Tibial artery (tissue), 4 donors: ENCODE measurements around the gene EPHB1.

Source experiments
- DNase-seq, 2 donors: peaks; one replicate each; pipeline ENCODE4 v3.0.0-alpha.2; 2019
- H3K27ac ChIP-seq, 2 donors: fragments of 200-600 bp; sonication (generic) in 1 of 2; 1 replicate in 1 of 2; 2 replicates in 1 of 2; pipeline ENCODE4 v1.5.1; 2018 to 2019; ENCODE audit warnings: mild to moderate bottlenecking in 1 of 2
- H3K27me3 ChIP-seq, 2 donors: fragments of 200-600 bp; sonication (generic) in 1 of 2; one replicate each; pipeline versions ENCODE4 v1.5.1 to v1.6.0; 2016 to 2019
- H3K36me3 ChIP-seq, 3 donors: fragments of 200-600 bp; sonication (generic) in 2 of 3; one replicate each; pipeline ENCODE4 v1.5.1; 2016 to 2019; ENCODE audit warnings: mild to moderate bottlenecking in 2 of 3
- H3K4me1 ChIP-seq, 4 donors: fragments of 200-600 bp; sonication (generic) in 2 of 4; 1 replicate in 3 of 4; 2 replicates in 1 of 4; pipeline ENCODE4 v1.5.1; 2016 to 2019
- H3K4me3 ChIP-seq, 2 donors: fragments of 200-600 bp; sonication (generic) in 1 of 2; 1 replicate in 1 of 2; 2 replicates in 1 of 2; pipeline ENCODE4 v1.5.1; 2018 to 2019; ENCODE audit warnings: mild to moderate bottlenecking in 2 of 2
- H3K9me3 ChIP-seq, 3 donors: fragments of 200-600 bp; sonication (generic) in 1 of 3; one replicate each; pipeline ENCODE4 v1.5.1; 2016 to 2019
- intact Hi-C: fragments of 100-400 bp; cut with DNase I; formaldehyde crosslinking; loops from one replicate; pipeline ENCODE4 v1.15.0; 2023; ENCODE audit warnings: low total_unique reads
- TF ChIP-seq, protein P1 (sequence below), 2 experiments: fragments of 200-600 bp in 1 of 2; fragments of 450-650 bp in 1 of 2; IDR thresholded peaks; one replicate each; pipeline ENCODE4 v1.5.1; 2017 to 2019; ENCODE audit warnings: antibody characterized with exemption in 2 of 2, mild to moderate bottlenecking in 1 of 2, moderate library complexity in 1 of 2

The EPHB1 gene

DNA sequence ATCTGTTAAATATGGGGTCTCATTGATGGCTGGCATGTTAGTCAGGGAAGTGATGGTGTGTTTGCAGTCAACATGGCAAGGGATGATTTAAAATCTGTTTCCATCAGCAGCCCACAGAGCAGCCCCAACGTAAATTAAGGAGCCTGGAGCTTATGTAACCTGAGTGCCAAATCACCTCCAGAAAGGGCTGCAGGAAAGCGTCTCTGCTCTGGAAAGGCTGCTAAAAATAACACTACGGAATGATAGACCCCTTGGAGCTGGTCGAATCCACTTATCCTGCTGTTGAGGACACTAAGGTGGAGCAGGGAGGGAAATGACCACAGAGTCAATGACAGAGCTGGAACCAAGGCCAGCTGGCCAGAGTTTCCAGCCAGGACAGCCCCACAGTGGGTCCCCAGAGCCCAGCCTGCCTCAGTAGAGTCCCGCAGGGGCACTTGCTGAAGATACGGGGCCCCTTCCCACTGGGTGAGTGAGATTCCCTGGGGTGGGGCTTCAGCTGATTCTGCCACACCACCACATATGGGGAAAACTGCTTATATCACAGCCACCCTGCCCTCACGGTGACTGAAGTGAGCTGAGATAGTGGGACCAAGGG is 63.5 kb downstream of the EPHB1 start:
- Histone ChIP-seq H3K9me3 (no peaks in the 10 kb centered on the region), H3K4me3 (no peak overlapping the region), H3K4me1 (no peaks in the 10 kb centered on the region), H3K27ac (no peak overlapping the region), H3K36me3 (no peaks in the 10 kb centered on the region), H3K27me3 (no peaks in the 10 kb centered on the region)
- intact Hi-C loops: no loop called here
- TF ChIP-seq, protein P1, sequence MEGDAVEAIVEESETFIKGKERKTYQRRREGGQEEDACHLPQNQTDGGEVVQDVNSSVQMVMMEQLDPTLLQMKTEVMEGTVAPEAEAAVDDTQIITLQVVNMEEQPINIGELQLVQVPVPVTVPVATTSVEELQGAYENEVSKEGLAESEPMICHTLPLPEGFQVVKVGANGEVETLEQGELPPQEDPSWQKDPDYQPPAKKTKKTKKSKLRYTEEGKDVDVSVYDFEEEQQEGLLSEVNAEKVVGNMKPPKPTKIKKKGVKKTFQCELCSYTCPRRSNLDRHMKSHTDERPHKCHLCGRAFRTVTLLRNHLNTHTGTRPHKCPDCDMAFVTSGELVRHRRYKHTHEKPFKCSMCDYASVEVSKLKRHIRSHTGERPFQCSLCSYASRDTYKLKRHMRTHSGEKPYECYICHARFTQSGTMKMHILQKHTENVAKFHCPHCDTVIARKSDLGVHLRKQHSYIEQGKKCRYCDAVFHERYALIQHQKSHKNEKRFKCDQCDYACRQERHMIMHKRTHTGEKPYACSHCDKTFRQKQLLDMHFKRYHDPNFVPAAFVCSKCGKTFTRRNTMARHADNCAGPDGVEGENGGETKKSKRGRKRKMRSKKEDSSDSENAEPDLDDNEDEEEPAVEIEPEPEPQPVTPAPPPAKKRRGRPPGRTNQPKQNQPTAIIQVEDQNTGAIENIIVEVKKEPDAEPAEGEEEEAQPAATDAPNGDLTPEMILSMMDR (IDR thresholded peaks at IDR 0.05): no peak
- no peak for DNase-seq

DNA sequence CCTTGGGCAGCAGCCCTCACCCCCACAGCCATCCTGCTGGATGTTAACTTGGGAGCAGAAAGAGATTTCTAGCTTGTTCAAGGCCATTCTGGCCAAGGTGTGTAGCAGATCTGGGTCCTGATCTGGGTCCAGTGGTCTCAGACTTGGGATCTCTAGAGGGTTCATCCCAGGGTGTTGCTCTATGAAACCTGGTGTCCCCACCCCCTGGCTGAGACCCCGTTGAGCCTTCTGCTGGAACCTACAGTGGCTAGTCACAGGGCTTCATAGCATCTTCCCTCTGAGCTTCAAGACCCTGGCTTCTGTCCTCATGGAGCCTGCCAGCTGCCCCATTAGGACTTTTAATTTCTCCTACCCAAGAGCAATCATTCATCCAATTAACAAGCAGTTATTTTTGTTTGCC is 64.3 kb downstream of the EPHB1 start:
- H3K4me3 ChIP-seq: no peak overlapping the region
- DNase-seq: no peak
- no peaks in the 10 kb centered on the region for H3K27me3 ChIP-seq
- H3K36me3 ChIP-seq: no peaks in the 10 kb centered on the region
- TF ChIP-seq, protein P1 (IDR thresholded peaks at IDR 0.05): no peak
- H3K9me3 ChIP-seq: no peaks in the 10 kb centered on the region
- intact Hi-C loops: no loop called here
- H3K4me1 ChIP-seq: no peaks in the 10 kb centered on the region
- H3K27ac ChIP-seq: no peak overlapping the region

DNA sequence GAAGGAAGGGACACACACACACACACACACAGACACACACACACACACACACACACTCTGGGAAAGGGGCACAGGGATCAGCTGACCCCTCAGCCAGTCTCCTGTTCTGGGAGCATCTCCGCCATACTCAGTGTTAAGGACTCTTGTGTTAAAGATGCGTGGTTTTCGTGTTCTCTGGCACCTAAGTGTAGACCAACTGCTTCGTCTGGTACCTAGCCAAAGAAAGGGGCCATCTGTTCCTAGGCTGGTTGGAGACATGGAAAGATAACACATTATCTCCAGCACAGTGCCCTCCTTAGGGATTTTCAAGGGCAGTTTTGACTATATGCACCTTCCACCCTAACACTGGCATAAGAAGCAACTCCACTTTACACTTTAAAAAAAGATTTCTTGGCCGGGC is 65.1 kb downstream of the EPHB1 start:
- no peak for DNase-seq
- Histone ChIP-seq H3K36me3 (no peaks in the 10 kb centered on the region), H3K27me3 (no peaks in the 10 kb centered on the region), H3K4me3 (no peak overlapping the region), H3K27ac (no peak overlapping the region), H3K9me3 (no peaks in the 10 kb centered on the region), H3K4me1 (no peaks in the 10 kb centered on the region)
- intact Hi-C loops: no loop called here
- TF ChIP-seq, protein P1 (IDR thresholded peaks at IDR 0.05): no peak

DNA sequence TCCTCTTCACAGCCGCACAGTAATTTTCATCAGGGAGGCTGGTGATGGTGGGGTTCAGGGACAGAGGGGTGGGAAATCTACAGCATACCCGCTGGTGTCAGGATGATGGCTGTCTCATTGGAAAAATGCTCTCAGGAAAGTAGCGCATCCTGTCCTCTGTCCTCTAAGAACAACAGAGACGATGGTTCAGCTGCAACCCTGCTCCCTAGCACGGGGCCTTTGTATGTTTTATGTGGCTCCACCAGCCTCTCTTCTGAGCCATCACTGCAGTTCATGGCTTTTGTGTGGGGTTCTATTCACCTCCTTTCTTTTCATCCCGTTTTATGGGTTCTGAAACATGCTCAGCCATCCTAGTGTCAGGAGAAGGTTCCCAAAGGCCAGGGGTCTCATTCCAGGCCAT is 68.9 kb downstream of the EPHB1 start:
- intact Hi-C loops: no loop called here

DNA sequence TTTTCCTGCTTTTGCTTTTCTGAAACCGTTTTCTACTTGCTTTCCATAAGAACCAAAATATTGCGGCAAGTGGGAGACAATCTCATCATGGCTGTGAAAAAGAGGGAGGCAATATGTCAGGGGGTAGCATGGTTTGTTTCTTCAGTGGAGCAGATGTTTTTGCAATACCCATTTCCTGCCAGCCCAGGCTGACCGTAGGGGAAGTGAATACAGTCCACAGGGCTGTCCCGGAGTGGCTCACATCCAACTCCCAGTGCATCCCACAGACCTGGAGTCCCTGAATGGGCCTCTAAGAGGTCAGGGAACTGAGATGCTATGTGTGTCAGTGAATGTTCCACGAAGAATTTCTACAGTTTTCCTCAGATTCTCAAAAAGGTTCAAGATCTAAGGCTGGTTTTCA is 69.6 kb downstream of the EPHB1 start:
- intact Hi-C loops: no loop called here
- Histone ChIP-seq H3K4me1 (no peaks in the 10 kb centered on the region), H3K9me3 (no peaks in the 10 kb centered on the region), H3K27me3 (no peaks in the 10 kb centered on the region), H3K36me3 (no peaks in the 10 kb centered on the region), H3K27ac (no peak overlapping the region), H3K4me3 (no peak overlapping the region)
- no peak for DNase-seq
- TF ChIP-seq, protein P1 (IDR thresholded peaks at IDR 0.05): no peak

More for the DNA sequence above, 68.9 kb downstream of the EPHB1 start:
- H3K27ac ChIP-seq: no peak overlapping the region
- TF ChIP-seq, protein P1 (IDR thresholded peaks at IDR 0.05): no peak
- no peaks in the 10 kb centered on the region for H3K9me3 ChIP-seq
- no peaks in the 10 kb centered on the region for H3K4me1 ChIP-seq
- H3K4me3 ChIP-seq: no peak overlapping the region
- no peak for DNase-seq
- H3K36me3 ChIP-seq: no peaks in the 10 kb centered on the region
- no peaks in the 10 kb centered on the region for H3K27me3 ChIP-seq

DNA sequence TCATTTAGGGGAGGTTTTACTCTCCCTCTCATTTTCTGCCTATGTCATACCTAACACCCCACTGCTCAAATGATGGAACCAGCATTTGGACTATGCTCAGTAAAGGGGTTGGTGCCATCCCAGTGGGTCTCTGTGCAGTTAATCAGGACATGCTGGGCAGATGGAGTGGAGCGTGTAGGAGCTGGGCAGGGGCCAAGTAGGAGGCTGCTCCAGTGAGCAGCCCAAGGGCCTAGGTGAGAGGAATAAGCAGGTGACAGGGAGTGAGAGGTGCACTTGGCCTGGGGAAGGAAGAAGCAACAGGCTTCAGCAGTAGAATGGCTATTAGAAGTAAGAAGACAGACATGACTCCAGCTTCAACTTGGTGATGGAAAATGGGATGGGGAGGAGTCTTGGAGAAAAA is 72.2 kb downstream of the EPHB1 start:
- Histone ChIP-seq H3K36me3 (no peaks in the 10 kb centered on the region), H3K27me3 (no peaks in the 10 kb centered on the region), H3K27ac (no peak overlapping the region), H3K4me1 (no peaks in the 10 kb centered on the region), H3K4me3 (no peak overlapping the region), H3K9me3 (no peaks in the 10 kb centered on the region)
- TF ChIP-seq, protein P1 (IDR thresholded peaks at IDR 0.05): no peak
- intact Hi-C loops: no loop called here
- DNase-seq: no peak
